ENCODE measurements around the gene PIM1.
"Not testable (repeated sequence)": the region's sequence is repeated elsewhere in the genome, so short reads cannot be mapped to it uniquely, and the experiment has no call there.

DNA sequence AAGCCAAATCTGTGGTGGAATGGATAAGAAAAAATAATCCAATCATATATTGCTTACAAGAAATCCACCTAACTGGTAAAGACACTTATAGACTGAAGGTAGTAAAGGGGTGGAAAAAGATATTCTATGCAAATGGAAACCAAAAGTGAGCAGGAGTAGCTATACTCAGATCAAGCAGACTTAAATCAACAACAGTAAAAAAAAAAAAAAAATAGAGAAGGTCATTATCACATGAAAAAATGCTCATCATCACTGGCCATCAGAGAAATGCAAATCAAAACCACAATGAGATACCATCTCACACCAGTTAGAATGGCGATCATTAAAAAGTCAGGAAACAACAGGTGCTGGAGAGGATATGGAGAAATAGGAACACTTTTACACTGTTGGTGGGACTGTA lies 24.9 kb downstream of the PIM1 start:
- TF ChIP-seq, protein P1, sequence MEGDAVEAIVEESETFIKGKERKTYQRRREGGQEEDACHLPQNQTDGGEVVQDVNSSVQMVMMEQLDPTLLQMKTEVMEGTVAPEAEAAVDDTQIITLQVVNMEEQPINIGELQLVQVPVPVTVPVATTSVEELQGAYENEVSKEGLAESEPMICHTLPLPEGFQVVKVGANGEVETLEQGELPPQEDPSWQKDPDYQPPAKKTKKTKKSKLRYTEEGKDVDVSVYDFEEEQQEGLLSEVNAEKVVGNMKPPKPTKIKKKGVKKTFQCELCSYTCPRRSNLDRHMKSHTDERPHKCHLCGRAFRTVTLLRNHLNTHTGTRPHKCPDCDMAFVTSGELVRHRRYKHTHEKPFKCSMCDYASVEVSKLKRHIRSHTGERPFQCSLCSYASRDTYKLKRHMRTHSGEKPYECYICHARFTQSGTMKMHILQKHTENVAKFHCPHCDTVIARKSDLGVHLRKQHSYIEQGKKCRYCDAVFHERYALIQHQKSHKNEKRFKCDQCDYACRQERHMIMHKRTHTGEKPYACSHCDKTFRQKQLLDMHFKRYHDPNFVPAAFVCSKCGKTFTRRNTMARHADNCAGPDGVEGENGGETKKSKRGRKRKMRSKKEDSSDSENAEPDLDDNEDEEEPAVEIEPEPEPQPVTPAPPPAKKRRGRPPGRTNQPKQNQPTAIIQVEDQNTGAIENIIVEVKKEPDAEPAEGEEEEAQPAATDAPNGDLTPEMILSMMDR (conservative IDR thresholded peaks at IDR 0.05; ENCODE audit: low read depth, low read length): not testable (repeated sequence)
- not testable (repeated sequence) for TF ChIP-seq EZH2 (IDR thresholded peaks at IDR 0.05; ENCODE audit: borderline replicate concordance, low read depth, low read length, poor library complexity, severe bottlenecking)

Measured in A673 (cell line).